Panc1 (cell line): Measurements from ENCODE around the gene TGFBR1. TPM values are rescaled to one million over a fixed set of nuclear protein-coding genes. Genes with fewer than 3 reads are reported as not detected.

Experiments
- ATAC-seq: fragments of 200-7000 bp; cut with Tn5 transposase; 2 replicates; pipeline ENCODE4 v1.9.1; 2020; ENCODE audit warnings: mild to moderate bottlenecking, moderate library complexity
- BruUV-seq: library from RNA; stranded (reverse); fragments of 400-500 nt; replicated peaks from 2 replicates; lab custom pipeline; 2021; lab: Mats Ljungman, UMichigan
- CTCF ChIA-PET: fragments of 300-600 bp; sonication (Branson Sonifier 250); formaldehyde crosslinking; loops from one replicate; lab custom pipeline; 2022; ENCODE audit warnings: antibody characterized with exemption; lab: Charles Lee
- POLR2A ChIA-PET: fragments of 300-600 bp; sonication (Branson Sonifier 250); formaldehyde crosslinking; loops from one replicate; lab custom pipeline; 2022; ENCODE audit warnings: antibody characterized with exemption; lab: Charles Lee
- DNase-seq: peaks from one replicate; pipeline ENCODE4 v3.0.0-alpha.2; 2010; ENCODE audit warnings: low read depth, low spot score
- H3K27ac ChIP-seq: 2 replicates; pipeline ENCODE4 v1.5.1; 2011; ENCODE audit warnings: mild to moderate bottlenecking, low read length, inconsistent platforms
- H3K27me3 ChIP-seq: fragments of 200-500 bp; sonication (Bioruptor generic); 2 replicates; pipeline ENCODE4 v1.6.0; 2014; ENCODE audit warnings: low read length, inconsistent platforms; ENCODE audit not compliant: control insufficient read depth, insufficient read depth
- H3K36me3 ChIP-seq: fragments of 200-500 bp; sonication (Bioruptor generic); 2 replicates; pipeline ENCODE4 v1.5.1; 2014; ENCODE audit warnings: inconsistent platforms, mild to moderate bottlenecking, low read length, moderate library complexity; ENCODE audit not compliant: control insufficient read depth, insufficient read depth
- H3K4me1 ChIP-seq: 2 replicates; pipeline ENCODE4 v1.5.1; 2011; ENCODE audit warnings: inconsistent platforms, mild to moderate bottlenecking, low read length, moderate library complexity; ENCODE audit not compliant: control insufficient read depth, insufficient read depth
- H3K4me3 ChIP-seq, 2 experiments: 2 replicates each; pipeline ENCODE4 v1.5.1; 2011 to 2012; ENCODE audit warnings: low read depth in 2 of 2, low read length in 2 of 2, mild to moderate bottlenecking in 2 of 2, inconsistent platforms in 1 of 2, moderate library complexity in 1 of 2
- H3K9me3 ChIP-seq: fragments of 200-500 bp; sonication (Bioruptor generic); 2 replicates; pipeline ENCODE4 v1.5.1; 2014; ENCODE audit warnings: low read depth, mild to moderate bottlenecking, inconsistent platforms, low read length, moderate library complexity; ENCODE audit not compliant: control insufficient read depth, insufficient read depth
- POLR2AphosphoS5 ChIP-seq: IDR thresholded peaks from 2 replicates; pipeline ENCODE4 v1.6.1; 2012; ENCODE audit warnings: mild to moderate bottlenecking, low read depth, low read length, moderate library complexity
- REST ChIP-seq, 2 experiments: IDR thresholded peaks; 2 replicates each; pipeline ENCODE4 v1.6.1; 2011 to 2012; ENCODE audit warnings: low read depth in 2 of 2, control low read depth in 1 of 2, low read length in 1 of 2, mild to moderate bottlenecking in 1 of 2, moderate library complexity in 1 of 2; ENCODE audit not compliant: insufficient read depth in 1 of 2
- SIN3A ChIP-seq: IDR thresholded peaks from 2 replicates; pipeline ENCODE4 v1.6.1; 2012; ENCODE audit warnings: low read depth, mild to moderate bottlenecking, low read length, moderate library complexity, borderline replicate concordance; ENCODE audit not compliant: insufficient read depth
- TCF7L2 ChIP-seq: IDR thresholded peaks from 2 replicates; pipeline ENCODE4 v1.6.1; 2011; ENCODE audit warnings: mild to moderate bottlenecking, low read depth, low read length, inconsistent platforms
- in situ Hi-C: cut with HindIII; loops from 2 replicates; pipeline ENCODE4 v1.10.0; 2016; ENCODE audit warnings: low sequenced_read_pairs, low pct_unique_long_range_greater_than_20kb
- intact Hi-C: fragments of 100-400 bp; cut with micrococcal nuclease; formaldehyde crosslinking; loops from one replicate; pipeline ENCODE4 v1.10.0; 2022; ENCODE audit not compliant: unreplicated experiment
- total RNA-seq: library from RNA; stranded (reverse); gene quantifications from one replicate; pipeline ENCODE4 v1.2.1, GENCODE V29; 2021; ENCODE audit not compliant: unreplicated experiment
- TF ChIP-seq, protein P1 (sequence below): fragments of 450-650 bp; IDR thresholded peaks from 2 replicates; pipeline ENCODE4 v1.5.1; 2017; ENCODE audit warnings: mild to moderate bottlenecking

Gene TGFBR1
- total RNA-seq, 1 experiment from 2014 or later: 22.2 TPM

GRCh38 chr9:99182356-99182755, 77.4 kb downstream of the TGFBR1 start:
- H3K27ac ChIP-seq: no peak overlapping the region
- in situ Hi-C loops (no loop called here), intact Hi-C loops (loop anchor here (10.0 kb wide), 1 partner anchor 622 kb away; no protein-coding TSS in a partner anchor)
- peaks cover under 1% of the 10 kb centered on the region; the same call in 1 of the 2 replicates for H3K27me3 ChIP-seq
- CTCF ChIA-PET: no interaction called here
- POLR2A ChIA-PET: no interaction called here
- ATAC-seq (no peak), DNase-seq (no peak)
- no peaks in the 10 kb centered on the region for H3K9me3 ChIP-seq
- no peak for TF ChIP-seq POLR2AphosphoS5
- TF ChIP-seq, protein P1, sequence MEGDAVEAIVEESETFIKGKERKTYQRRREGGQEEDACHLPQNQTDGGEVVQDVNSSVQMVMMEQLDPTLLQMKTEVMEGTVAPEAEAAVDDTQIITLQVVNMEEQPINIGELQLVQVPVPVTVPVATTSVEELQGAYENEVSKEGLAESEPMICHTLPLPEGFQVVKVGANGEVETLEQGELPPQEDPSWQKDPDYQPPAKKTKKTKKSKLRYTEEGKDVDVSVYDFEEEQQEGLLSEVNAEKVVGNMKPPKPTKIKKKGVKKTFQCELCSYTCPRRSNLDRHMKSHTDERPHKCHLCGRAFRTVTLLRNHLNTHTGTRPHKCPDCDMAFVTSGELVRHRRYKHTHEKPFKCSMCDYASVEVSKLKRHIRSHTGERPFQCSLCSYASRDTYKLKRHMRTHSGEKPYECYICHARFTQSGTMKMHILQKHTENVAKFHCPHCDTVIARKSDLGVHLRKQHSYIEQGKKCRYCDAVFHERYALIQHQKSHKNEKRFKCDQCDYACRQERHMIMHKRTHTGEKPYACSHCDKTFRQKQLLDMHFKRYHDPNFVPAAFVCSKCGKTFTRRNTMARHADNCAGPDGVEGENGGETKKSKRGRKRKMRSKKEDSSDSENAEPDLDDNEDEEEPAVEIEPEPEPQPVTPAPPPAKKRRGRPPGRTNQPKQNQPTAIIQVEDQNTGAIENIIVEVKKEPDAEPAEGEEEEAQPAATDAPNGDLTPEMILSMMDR: no peak
- TF ChIP-seq TCF7L2: no peak
- TF ChIP-seq REST (IDR thresholded peaks at IDR 0.05; ENCODE audit: insufficient read depth in 1 of 2, low read depth in 2 of 2, low read length in 1 of 2): no peak
- TF ChIP-seq SIN3A: no peak
- no TSS peak for BruUV-seq
- H3K4me3 ChIP-seq: no peak overlapping the region
- H3K36me3 ChIP-seq: no peaks in the 10 kb centered on the region
- no peaks in the 10 kb centered on the region for H3K4me1 ChIP-seq

DNA sequence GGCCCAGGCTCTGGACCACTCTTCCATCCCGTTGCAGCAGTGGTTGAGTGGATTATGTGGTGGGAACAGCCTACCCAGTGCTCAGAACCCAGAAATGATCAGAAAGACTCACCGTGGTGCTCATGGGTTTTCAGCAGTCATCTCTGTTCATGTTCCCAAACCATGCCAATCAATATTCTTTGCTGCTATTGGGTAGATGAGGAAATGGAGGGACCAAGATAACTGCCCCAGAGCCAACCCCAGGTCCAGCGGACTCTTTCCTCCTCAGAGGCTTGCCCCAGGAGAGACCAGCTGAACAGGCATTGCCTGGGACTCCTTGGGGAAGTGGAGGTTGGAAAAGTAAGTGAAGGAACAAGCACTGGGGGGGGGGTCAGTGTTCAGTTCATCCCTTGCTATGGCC, 78.7 kb downstream of the TGFBR1 start:
- Histone ChIP-seq H3K36me3 (no peaks in the 10 kb centered on the region), H3K9me3 (no peaks in the 10 kb centered on the region), H3K27me3 (peaks cover 4% of the 10 kb centered on the region), H3K27ac (no peak overlapping the region), H3K4me1 (no peaks in the 10 kb centered on the region), H3K4me3 (no peak overlapping the region)
- ATAC-seq (no peak), DNase-seq (no peak)
- intact Hi-C loops: loop anchor here (10.0 kb wide), 1 partner anchor 621 kb away; no protein-coding TSS in a partner anchor
- TF ChIP-seq POLR2AphosphoS5: no peak
- TF ChIP-seq REST (IDR thresholded peaks at IDR 0.05; ENCODE audit: insufficient read depth in 1 of 2, low read depth in 2 of 2, low read length in 1 of 2): no peak
- no peak for TF ChIP-seq SIN3A
- ChIA-PET CTCF (no interaction called here), POLR2A (no interaction called here)
- BruUV-seq: no TSS peak
- in situ Hi-C loops: no loop called here
